22Rv1 (cell line): ENCODE measurements around the gene TUBB.

Experiments used
- CTCF ChIP-seq: fragments of 450-650 bp; IDR thresholded peaks from 2 replicates; pipeline ENCODE4 v1.5.1; 2017; ENCODE audit warnings: mild to moderate bottlenecking
- ZFX ChIP-seq: fragments of 450-650 bp; IDR thresholded peaks from 2 replicates; pipeline ENCODE4 v1.6.1; 2017; ENCODE audit warnings: antibody characterized with exemption, borderline replicate concordance

- TF ChIP-seq CTCF (no peak), ZFX (no peak)
These were observed 35.6 kb upstream of the TUBB start for GRCh38 chr6:30684386-30685156.
